Trophoblast cell (in vitro differentiated cells and primary cell): ENCODE results near the gene TTL.

Experiments
- DNase-seq, 2 donors: peaks; one replicate each; pipeline ENCODE4 v3.0.0-alpha.2; 2016
- H2AFZ ChIP-seq: 2 replicates; pipeline ENCODE4 v1.6.1; 2013; ENCODE audit warnings: low read length, moderate library complexity, mild to moderate bottlenecking; ENCODE audit not compliant: insufficient read depth, poor library complexity
- H2AK5ac ChIP-seq: 2 replicates; pipeline ENCODE4 v1.6.1; 2013; ENCODE audit warnings: mild to moderate bottlenecking, low read length
- H2BK120ac ChIP-seq: 2 replicates; pipeline ENCODE4 v1.6.1; 2013; ENCODE audit warnings: low read length, mild to moderate bottlenecking, moderate library complexity; ENCODE audit not compliant: insufficient read depth, poor library complexity
- H2BK12ac ChIP-seq: 2 replicates; pipeline ENCODE4 v1.6.1; 2013; ENCODE audit warnings: mild to moderate bottlenecking, low read length, moderate library complexity
- H2BK5ac ChIP-seq: 2 replicates; pipeline ENCODE4 v1.6.1; 2013; ENCODE audit warnings: low read length, low read depth, moderate library complexity, mild to moderate bottlenecking; ENCODE audit not compliant: poor library complexity
- H3K14ac ChIP-seq: 2 replicates; pipeline ENCODE4 v1.6.1; 2013; ENCODE audit warnings: mild to moderate bottlenecking, low read length
- H3K18ac ChIP-seq: 2 replicates; pipeline ENCODE4 v1.6.1; 2013; ENCODE audit warnings: mild to moderate bottlenecking, low read length
- H3K23ac ChIP-seq: 2 replicates; pipeline ENCODE4 v1.6.1; 2013; ENCODE audit warnings: low read length
- H3K27ac ChIP-seq: 2 replicates; pipeline ENCODE4 v1.5.1; 2013; ENCODE audit warnings: low read depth, mild to moderate bottlenecking, inconsistent platforms, low read length, moderate library complexity
- H3K27me3 ChIP-seq: 2 replicates; pipeline ENCODE4 v1.6.1; 2013; ENCODE audit warnings: inconsistent platforms, mild to moderate bottlenecking, low read length, moderate library complexity; ENCODE audit not compliant: insufficient read depth
- H3K36me3 ChIP-seq, 2 experiments: 1 replicate in 1 of 2; 2 replicates in 1 of 2; pipeline ENCODE4 v1.6.1; 2013; ENCODE audit warnings: low read length in 2 of 2, mild to moderate bottlenecking in 2 of 2, moderate library complexity in 1 of 2; ENCODE audit not compliant: insufficient read depth in 2 of 2, control insufficient read depth in 1 of 2
- H3K4ac ChIP-seq: 2 replicates; pipeline ENCODE4 v1.6.1; 2013; ENCODE audit warnings: low read depth, mild to moderate bottlenecking, low read length, moderate library complexity
- H3K4me1 ChIP-seq, 2 experiments: 1 replicate in 1 of 2; 2 replicates in 1 of 2; pipeline ENCODE4 v1.6.1; 2013; ENCODE audit warnings: low read length in 2 of 2, mild to moderate bottlenecking in 2 of 2, moderate library complexity in 1 of 2; ENCODE audit not compliant: insufficient read depth in 2 of 2, control insufficient read depth in 1 of 2
- H3K4me2 ChIP-seq: 2 replicates; pipeline ENCODE4 v1.6.1; 2013; ENCODE audit warnings: inconsistent platforms, mild to moderate bottlenecking, low read length, moderate library complexity
- H3K4me3 ChIP-seq: 2 replicates; pipeline ENCODE4 v1.5.1; 2013; ENCODE audit warnings: mild to moderate bottlenecking, low read depth, low read length, inconsistent platforms
- H3K79me1 ChIP-seq: one replicate; pipeline ENCODE4 v1.6.1; 2013; ENCODE audit warnings: low read length
- H3K79me2 ChIP-seq: 2 replicates; pipeline ENCODE4 v1.6.1; 2013; ENCODE audit warnings: low read length, mild to moderate bottlenecking; ENCODE audit not compliant: control insufficient read depth, insufficient read depth, poor library complexity
- H3K9ac ChIP-seq: 2 replicates; pipeline ENCODE4 v1.6.1; 2013; ENCODE audit warnings: mild to moderate bottlenecking, low read length
- H3K9me3 ChIP-seq: 2 replicates; pipeline ENCODE4 v1.6.1; 2013; ENCODE audit warnings: low read depth, mild to moderate bottlenecking, control low read depth, inconsistent platforms, low read length; ENCODE audit not compliant: insufficient read depth
- H4K12ac ChIP-seq: 2 replicates; pipeline ENCODE4 v1.6.1; 2013; ENCODE audit warnings: low read depth, mild to moderate bottlenecking, low read length, moderate library complexity
- H4K8ac ChIP-seq: 2 replicates; pipeline ENCODE4 v1.6.1; 2013; ENCODE audit warnings: low read depth, mild to moderate bottlenecking, low read length, moderate library complexity
- H4K91ac ChIP-seq: one replicate; pipeline ENCODE4 v1.6.1; 2013; ENCODE audit warnings: low read depth, mild to moderate bottlenecking, low read length, moderate library complexity
- WGBS: extraction: QIAGEN DNeasy Blood & Tissue Kit; methylation state at CpG from one replicate; pipeline ENCODE4 v1.1.7; 2013; ENCODE audit warnings: missing lambda C conversion rate; ENCODE audit not compliant: insufficient read length, insufficient coverage; ENCODE audit errors: extremely low coverage; 5-methylcytosine and 5-hydroxymethylcytosine counted together

Gene TTL

GRCh38 chr2:112451317-112451716 lies 30.6 kb upstream of the TTL start:
- no CpG with 5 or more reads among the region's 1 CpG for WGBS
- no peak overlapping the region for H2BK120ac ChIP-seq
- H3K18ac ChIP-seq = no peak overlapping the region
- no peak overlapping the region for H3K27ac ChIP-seq
- no peaks in the 10 kb centered on the region for H3K9me3 ChIP-seq
- H2AK5ac ChIP-seq = no peak overlapping the region
- H3K79me2 ChIP-seq = no peaks in the 10 kb centered on the region
- no peak overlapping the region for H3K4me2 ChIP-seq
- H3K36me3 ChIP-seq = no peaks in the 10 kb centered on the region
- H2BK12ac ChIP-seq = no peak overlapping the region
- no peaks in the 10 kb centered on the region for H3K4me1 ChIP-seq
- no peak overlapping the region for H3K4me3 ChIP-seq
- H4K91ac ChIP-seq = no peak overlapping the region
- no peak for DNase-seq
- H2AFZ ChIP-seq = no peak overlapping the region
- H4K8ac ChIP-seq = no peak overlapping the region
- no peak overlapping the region for H4K12ac ChIP-seq
- no peak overlapping the region for H3K4ac ChIP-seq
- no peak overlapping the region for H3K9ac ChIP-seq
- H3K23ac ChIP-seq = no peak overlapping the region
- no peaks in the 10 kb centered on the region for H3K27me3 ChIP-seq
- H2BK5ac ChIP-seq = no peak overlapping the region
- H3K79me1 ChIP-seq = no peaks in the 10 kb centered on the region
- H3K14ac ChIP-seq = no peak overlapping the region

GRCh38 chr2:112454586-112454985 lies 27.4 kb upstream of the TTL start:
- Histone ChIP-seq H3K79me1 (no peaks in the 10 kb centered on the region), H3K27ac (no peak overlapping the region), H3K4me3 (no peak overlapping the region), H4K91ac (no peak overlapping the region), H3K4me1 (no peaks in the 10 kb centered on the region), H4K8ac (no peak overlapping the region), H3K14ac (no peak overlapping the region), H3K23ac (no peak overlapping the region), H3K9me3 (no peaks in the 10 kb centered on the region), H2AFZ (no peak overlapping the region), H3K27me3 (no peaks in the 10 kb centered on the region), H3K4ac (no peak overlapping the region), H3K18ac (no peak overlapping the region), H2BK120ac (no peak overlapping the region), H3K9ac (no peak overlapping the region), H2AK5ac (no peak overlapping the region), H3K79me2 (no peaks in the 10 kb centered on the region), H2BK5ac (no peak overlapping the region), H3K36me3 (no peaks in the 10 kb centered on the region), H2BK12ac (no peak overlapping the region), H4K12ac (no peak overlapping the region), H3K4me2 (no peak overlapping the region)
- no peak for DNase-seq

GRCh38 chr2:112459372-112459771 lies 22.6 kb upstream of the TTL start:
- Histone ChIP-seq H3K36me3 (no peaks in the 10 kb centered on the region), H3K9ac (no peak overlapping the region), H2BK120ac (no peak overlapping the region), H2BK12ac (no peak overlapping the region), H2AFZ (no peak overlapping the region), H3K79me1 (no peaks in the 10 kb centered on the region), H3K4me3 (no peak overlapping the region), H2BK5ac (no peak overlapping the region), H3K18ac (no peak overlapping the region), H3K23ac (no peak overlapping the region), H3K27me3 (no peaks in the 10 kb centered on the region), H4K91ac (no peak overlapping the region), H3K79me2 (no peaks in the 10 kb centered on the region), H3K4me1 (no peaks in the 10 kb centered on the region), H2AK5ac (no peak overlapping the region), H4K12ac (no peak overlapping the region), H3K9me3 (no peaks in the 10 kb centered on the region), H3K14ac (no peak overlapping the region), H3K4ac (no peak overlapping the region), H3K27ac (no peak overlapping the region), H3K4me2 (no peak overlapping the region), H4K8ac (no peak overlapping the region)
- no CpG with 5 or more reads among the region's 1 CpG for WGBS
- no peak for DNase-seq

- no CpG with 5 or more reads among the region's 5 CpGs for WGBS
- Histone ChIP-seq H3K9ac (no peak overlapping the region), H3K27ac (no peak overlapping the region), H4K8ac (no peak overlapping the region), H3K79me1 (no peaks in the 10 kb centered on the region), H2BK5ac (no peak overlapping the region), H2BK12ac (no peak overlapping the region), H3K23ac (no peak overlapping the region), H3K79me2 (no peaks in the 10 kb centered on the region), H2AFZ (no peak overlapping the region), H3K27me3 (no peaks in the 10 kb centered on the region), H3K18ac (no peak overlapping the region), H3K14ac (no peak overlapping the region), H2BK120ac (no peak overlapping the region), H3K4me1 (no peaks in the 10 kb centered on the region), H3K4me2 (no peak overlapping the region), H3K36me3 (no peaks in the 10 kb centered on the region), H4K91ac (no peak overlapping the region), H2AK5ac (no peak overlapping the region), H3K4ac (no peak overlapping the region), H3K4me3 (no peak overlapping the region), H3K9me3 (no peaks in the 10 kb centered on the region), H4K12ac (no peak overlapping the region)
- DNase-seq = no peak
These were observed 19.8 kb upstream of the TTL start for GRCh38 chr2:112462178-112462577.

GRCh38 chr2:112463256-112463655 lies 18.7 kb upstream of the TTL start:
- no peak overlapping the region for H3K9ac ChIP-seq
- no peak overlapping the region for H3K18ac ChIP-seq
- H3K4me1 ChIP-seq = no peaks in the 10 kb centered on the region
- H3K27ac ChIP-seq = no peak overlapping the region
- H3K14ac ChIP-seq = no peak overlapping the region
- H3K4me2 ChIP-seq = no peak overlapping the region
- H2BK5ac ChIP-seq = no peak overlapping the region
- DNase-seq = no peak
- H3K4ac ChIP-seq = no peak overlapping the region
- no peak overlapping the region for H4K91ac ChIP-seq
- H2BK12ac ChIP-seq = no peak overlapping the region
- H3K79me2 ChIP-seq = no peaks in the 10 kb centered on the region
- no peaks in the 10 kb centered on the region for H3K79me1 ChIP-seq
- H2AK5ac ChIP-seq = no peak overlapping the region
- H2BK120ac ChIP-seq = no peak overlapping the region
- H4K12ac ChIP-seq = no peak overlapping the region
- H4K8ac ChIP-seq = no peak overlapping the region
- no CpG with 5 or more reads among the region's 1 CpG for WGBS
- H3K23ac ChIP-seq = no peak overlapping the region
- no peaks in the 10 kb centered on the region for H3K27me3 ChIP-seq
- no peaks in the 10 kb centered on the region for H3K9me3 ChIP-seq
- no peak overlapping the region for H3K4me3 ChIP-seq
- H2AFZ ChIP-seq = no peak overlapping the region
- no peaks in the 10 kb centered on the region for H3K36me3 ChIP-seq
